Measurements from ENCODE around the gene CRACR2A.

The CRACR2A gene

GRCh38 chr12:3565985-3566384 is 186.9 kb downstream of the CRACR2A start:
- H3K4me3 ChIP-seq (ENCODE audit: low read depth, low read length): no peak overlapping the region
- DNase-seq (ENCODE audit: low read depth, low spot score): no peak
- in situ Hi-C loops (cut with HindIII; ENCODE audit: low sequenced_read_pairs): no loop called here
- TF ChIP-seq CTCF (IDR thresholded peaks at IDR 0.05; ENCODE audit: low read depth, low read length): no peak

Data from astrocyte of the spinal cord (primary cell).